ENCODE measurements around the gene ADARB1. TPM values are rescaled to one million over a fixed set of nuclear protein-coding genes. Genes with fewer than 3 reads are reported as not detected.
"Not testable (repeated sequence)": the region's sequence is repeated elsewhere in the genome, so short reads cannot be mapped to it uniquely, and the experiment has no call there.

ADARB1 gene
- polyA plus RNA-seq, 1 of the 3 experiments (the other 2 are of a cell fraction): 7.8 TPM

- H3K79me2 ChIP-seq (ENCODE audit: insufficient read depth): no peaks in the 10 kb centered on the region
- POLR2A ChIA-PET: no interaction called here
- CTCF ChIA-PET: interaction anchor here (1.0 to 9.8 kb wide), 3 partner anchors 11 to 185 kb away, joined by 4 to 334 read pairs (median 78); no protein-coding TSS in a partner anchor
- H3K4me3 ChIP-seq (ENCODE audit: low read depth in 2 of 2, low read length in 1 of 2): no peak overlapping the region
- no peaks in the 10 kb centered on the region for H4K20me1 ChIP-seq (ENCODE audit: insufficient read depth)
- H3K4me2 ChIP-seq: no peak overlapping the region
- no peak overlapping the region for H3K27ac ChIP-seq (ENCODE audit: low read depth in 2 of 2, low read length in 1 of 2)
- 88% methylated on average over 13 of the region's 13 CpGs for WGBS (ENCODE audit: low lambda C conversion rate)
- H3K9ac ChIP-seq: no peak overlapping the region
- H3K36me3 ChIP-seq (replicated peaks in 1 of 2; ENCODE audit: control insufficient read depth in 1 of 2, insufficient read depth in 2 of 2, low read length in 1 of 2): no peaks in the 10 kb centered on the region
- peaks cover 5 to 28% of the 10 kb centered on the region in 2 experiments for H3K4me1 ChIP-seq (ENCODE audit: control insufficient read depth in 1 of 2, insufficient read depth in 2 of 2, low read depth in 1 of 2, low read length in 1 of 2)
- H3K27me3 ChIP-seq (ENCODE audit: insufficient read depth): no peaks in the 10 kb centered on the region
- H2AFZ ChIP-seq (ENCODE audit: low read depth): no peak overlapping the region
- H3K9me3 ChIP-seq: no peaks in the 10 kb centered on the region
- no peak for DNase-seq
- TF ChIP-seq NFIC (IDR thresholded peaks at IDR 0.05; ENCODE audit: borderline replicate concordance) (no peak), CTCF (IDR thresholded peaks at IDR 0.05) (no peak), ELF1 (IDR thresholded peaks at IDR 0.05) (no peak), MXI1 (IDR thresholded peaks at IDR 0.05; ENCODE audit: low read depth, low read length) (no peak), FOSL2 (IDR thresholded peaks at IDR 0.05; ENCODE audit: borderline replicate concordance, low read depth) (no peak), FOXM1 (IDR thresholded peaks at IDR 0.05; ENCODE audit: low read depth) (no peak), RFX5 (IDR thresholded peaks at IDR 0.05; ENCODE audit: low read length) (no peak), MEF2A (IDR thresholded peaks at IDR 0.05; ENCODE audit: borderline replicate concordance, low read depth) (no peak), IRF3 (IDR thresholded peaks at IDR 0.05; ENCODE audit: low read depth, low read length) (no peak), PBX3 (IDR thresholded peaks at IDR 0.05) (no peak), YY1 (IDR thresholded peaks at IDR 0.05; ENCODE audit: low read depth) (no peak), TEAD4 (IDR thresholded peaks at IDR 0.05; ENCODE audit: borderline replicate concordance, insufficient read depth) (no peak), USF2 (IDR thresholded peaks at IDR 0.05; ENCODE audit: borderline replicate concordance, low read depth, low read length) (no peak), FOXJ3 (CRISPR knock-in tag; IDR thresholded peaks at IDR 0.05) (no peak)
- H3F3A ChIP-seq (replicated peaks; ENCODE audit: insufficient read depth): peaks cover 32% of the 10 kb centered on the region
- H3K9me2 ChIP-seq: no peaks in the 10 kb centered on the region
These were observed 58.6 kb downstream of the ADARB1 start for GRCh38 chr21:45132841-45133573.

GRCh38 chr21:45133574-45134278, 59.3 kb downstream of the ADARB1 start:
- H3K79me2 ChIP-seq (ENCODE audit: insufficient read depth); H2AFZ ChIP-seq (ENCODE audit: low read depth); H3K4me2 ChIP-seq; DNase-seq; H3K9me2 ChIP-seq; POLR2A ChIA-PET; H4K20me1 ChIP-seq (ENCODE audit: insufficient read depth); H3K27me3 ChIP-seq (ENCODE audit: insufficient read depth); H3K4me3 ChIP-seq (ENCODE audit: low read depth in 2 of 2, low read length in 1 of 2); H3K27ac ChIP-seq (ENCODE audit: low read depth in 2 of 2, low read length in 1 of 2); H3K9me3 ChIP-seq; H3K36me3 ChIP-seq (replicated peaks in 1 of 2; ENCODE audit: control insufficient read depth in 1 of 2, insufficient read depth in 2 of 2, low read length in 1 of 2); H3K9ac ChIP-seq: not testable (repeated sequence)
- CTCF ChIA-PET: interaction anchor here (9.8 kb wide), 1 partner anchor 185 kb away, joined by 334 read pairs; no protein-coding TSS in a partner anchor
- WGBS (ENCODE audit: low lambda C conversion rate): 98% methylated on average over 26 of the region's 60 CpGs
- H3F3A ChIP-seq (replicated peaks; ENCODE audit: insufficient read depth): peaks cover 25% of the 10 kb centered on the region
- peaks cover 5 to 27% of the 10 kb centered on the region in 2 experiments for H3K4me1 ChIP-seq (ENCODE audit: control insufficient read depth in 1 of 2, insufficient read depth in 2 of 2, low read depth in 1 of 2, low read length in 1 of 2)
